Stimulated activated CD8-positive, alpha-beta memory T cell treated with anti-CD3 and anti-CD28 coated beads, Interleukin-12 subunit alpha, Interleukin-12 subunit beta, amount 100 ng/mL, for 4 hours (primary cell): Measurements from ENCODE around the gene RBMS2.

ENCODE experiments used
- DNase-seq: peaks from one replicate; pipeline ENCODE4 v3.0.0-alpha.2; 2020; ENCODE audit warnings: low read depth

RBMS2 gene

DNA sequence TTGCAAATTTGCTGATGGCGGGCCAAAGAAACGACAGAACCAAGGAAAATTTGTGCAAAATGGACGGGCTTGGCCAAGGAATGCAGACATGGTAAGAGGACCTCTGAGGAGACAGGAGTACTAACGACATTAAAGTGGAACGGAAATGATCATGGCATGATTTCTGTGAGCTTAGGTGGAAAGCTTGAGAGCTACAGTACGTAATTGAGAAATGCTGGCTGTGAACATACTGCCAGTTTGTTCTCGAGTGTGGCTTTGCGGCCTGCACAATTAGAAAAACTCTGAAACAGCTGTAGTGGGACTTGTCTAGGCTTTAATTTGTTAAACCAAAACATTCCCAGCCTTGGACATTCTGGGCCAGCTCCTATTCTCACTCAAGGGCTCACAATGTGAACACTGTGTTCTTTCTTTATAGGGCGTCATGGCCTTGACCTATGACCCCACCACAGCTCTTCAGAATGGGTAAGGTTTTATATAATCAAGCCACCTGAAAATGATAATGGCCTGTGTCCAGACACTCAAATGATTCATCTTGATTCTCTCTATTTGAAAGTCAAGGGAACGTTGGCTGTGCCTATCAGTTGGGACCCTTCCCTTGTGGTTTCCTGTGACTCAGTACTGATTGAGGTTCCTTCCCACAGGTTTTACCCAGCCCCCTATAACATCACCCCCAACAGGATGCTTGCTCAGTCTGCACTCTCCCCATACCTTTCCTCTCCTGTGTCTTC, 60.0 kb downstream of the RBMS2 start:
- peak; percentile 6 for DNase-seq

DNA sequence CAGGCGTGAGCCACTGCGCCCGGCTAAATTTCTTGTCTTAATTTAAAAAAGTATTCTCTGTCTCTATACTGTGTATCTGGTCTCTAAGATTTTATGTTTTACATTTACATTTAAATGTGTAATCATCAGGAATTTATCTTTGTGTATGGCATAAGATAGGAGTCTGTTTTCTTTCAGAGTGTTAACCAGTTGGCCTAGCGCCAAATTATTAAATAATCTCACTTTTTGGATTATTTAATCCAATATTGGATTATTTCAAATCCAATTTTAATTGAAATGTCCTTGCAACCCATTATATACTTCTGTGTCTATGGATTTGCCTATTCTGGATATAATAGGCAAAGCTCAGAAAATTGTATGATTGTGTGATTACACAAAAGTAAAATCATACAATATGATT, 63.5 kb downstream of the RBMS2 start:
- no peak for DNase-seq

DNA sequence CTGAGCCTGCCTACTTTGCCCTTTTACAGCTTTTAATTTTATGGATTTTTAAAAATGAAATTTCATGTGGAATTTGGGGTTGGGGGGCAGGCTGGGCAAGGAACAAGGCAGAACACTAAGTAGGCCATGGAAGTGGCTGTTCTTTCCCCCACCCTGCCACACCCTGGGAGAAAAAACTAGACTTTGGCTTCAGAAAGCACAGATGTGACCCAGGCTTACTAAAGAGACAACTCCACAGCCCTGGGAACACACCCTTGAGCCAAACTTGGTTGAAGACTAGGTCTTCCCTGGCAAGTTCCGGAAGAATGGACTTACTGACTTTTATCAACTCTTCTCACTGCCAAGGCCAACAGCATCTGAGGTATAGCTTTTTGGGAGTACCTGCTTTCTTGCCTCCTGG, 68.2 kb downstream of the RBMS2 start:
- DNase-seq = no peak

DNA sequence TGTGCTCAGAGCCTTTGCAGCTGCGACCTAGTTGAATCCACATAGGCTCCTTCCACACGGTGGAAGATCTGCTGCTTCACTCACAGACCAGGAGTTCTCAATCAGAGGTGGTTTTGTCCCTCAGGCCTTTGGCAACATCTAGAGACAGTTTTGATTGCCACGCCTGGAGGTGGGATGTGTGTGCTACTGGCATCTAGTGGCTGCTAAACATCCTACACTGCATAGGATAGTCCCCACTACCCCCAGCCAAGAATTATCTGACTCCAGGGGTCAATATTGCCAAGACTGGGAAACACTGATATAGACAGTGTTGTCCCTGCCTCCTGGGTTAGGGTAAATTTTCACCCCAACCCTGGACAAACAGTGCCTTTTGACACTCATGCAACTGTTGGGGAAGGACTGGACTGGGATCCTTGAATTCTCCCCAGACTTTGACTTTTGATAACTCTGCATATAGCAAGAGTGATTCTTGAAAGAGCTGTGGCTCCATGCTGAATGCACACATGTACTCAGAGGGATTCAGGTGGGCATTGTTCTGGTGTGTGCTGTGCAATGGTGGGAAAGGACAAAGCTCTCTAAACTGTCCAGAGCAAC, 68.7 kb downstream of the RBMS2 start:
- no peak for DNase-seq

DNA sequence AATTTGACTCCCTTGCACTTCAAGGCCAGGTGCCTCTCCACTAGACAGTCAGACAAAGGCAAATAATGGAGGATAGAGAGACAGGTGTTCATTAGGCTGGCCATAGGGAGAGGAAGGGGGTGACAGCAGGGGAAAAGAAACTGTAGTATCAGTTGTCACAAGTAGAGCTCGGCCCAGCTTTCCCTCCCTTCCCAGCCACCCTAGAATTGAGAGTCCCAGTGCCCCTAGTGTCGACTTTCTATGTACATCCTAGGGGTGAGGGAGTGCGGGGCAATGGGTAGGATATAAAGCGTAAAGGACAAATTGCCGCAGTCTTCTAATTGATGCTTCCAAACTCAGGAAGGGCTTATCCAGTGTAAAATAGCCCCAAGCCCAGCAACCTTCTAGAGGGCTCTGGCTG, 69.5 kb downstream of the RBMS2 start:
- no peak for DNase-seq

DNA sequence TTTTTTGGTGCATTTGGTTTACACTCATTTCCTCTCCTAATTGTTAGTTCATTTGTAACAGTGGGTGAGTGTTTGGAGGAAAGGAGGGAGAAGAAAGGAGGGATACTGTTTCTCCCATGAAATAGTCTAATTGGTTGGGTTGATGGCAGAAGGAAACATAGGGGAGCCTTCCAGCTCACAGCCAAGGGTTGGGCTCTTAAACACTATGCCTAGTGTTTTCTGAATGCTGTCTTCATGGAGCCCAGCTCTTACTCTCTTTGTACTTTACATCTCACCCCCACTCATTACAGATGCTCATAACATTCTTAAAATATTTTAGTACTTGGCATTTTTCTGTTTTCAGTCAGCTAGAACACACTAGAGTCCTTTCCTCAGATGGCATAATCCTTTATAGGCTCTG, 70.3 kb downstream of the RBMS2 start:
- no peak for DNase-seq

DNA sequence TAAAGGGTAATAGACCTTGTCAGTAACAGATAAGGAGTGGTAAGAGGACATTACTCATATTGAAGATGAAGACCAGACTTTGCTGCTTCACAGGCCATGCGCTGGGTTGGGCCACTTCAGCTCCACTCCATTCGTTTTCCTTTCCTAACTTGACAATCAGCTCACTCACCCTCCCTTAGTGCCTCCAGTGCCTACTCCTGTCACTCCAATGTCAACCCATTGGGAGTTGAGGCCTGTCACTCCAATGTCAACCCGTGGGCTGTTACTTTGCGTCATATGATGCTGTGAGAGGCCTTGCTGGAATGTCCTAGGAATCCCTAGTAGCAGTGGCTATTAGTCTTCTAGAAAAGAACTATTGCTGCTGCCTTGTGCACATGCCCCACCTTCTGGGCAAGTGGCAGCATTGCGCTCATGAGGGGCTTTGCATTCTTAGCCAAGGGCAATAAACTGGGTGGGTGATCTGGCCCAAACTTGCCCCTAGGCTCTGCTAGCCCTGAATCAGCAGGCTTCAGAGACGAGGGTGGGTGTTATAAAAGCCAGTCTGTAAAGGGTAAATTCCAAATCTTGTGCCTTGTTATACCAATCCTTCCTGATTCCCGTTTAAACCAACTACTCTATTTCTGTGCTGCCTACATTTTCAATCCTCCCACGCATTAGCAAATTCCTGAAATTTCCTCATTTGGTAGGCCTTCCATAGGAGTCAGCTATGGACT, 72.4 kb downstream of the RBMS2 start:
- peak; percentile 19 for DNase-seq

DNA sequence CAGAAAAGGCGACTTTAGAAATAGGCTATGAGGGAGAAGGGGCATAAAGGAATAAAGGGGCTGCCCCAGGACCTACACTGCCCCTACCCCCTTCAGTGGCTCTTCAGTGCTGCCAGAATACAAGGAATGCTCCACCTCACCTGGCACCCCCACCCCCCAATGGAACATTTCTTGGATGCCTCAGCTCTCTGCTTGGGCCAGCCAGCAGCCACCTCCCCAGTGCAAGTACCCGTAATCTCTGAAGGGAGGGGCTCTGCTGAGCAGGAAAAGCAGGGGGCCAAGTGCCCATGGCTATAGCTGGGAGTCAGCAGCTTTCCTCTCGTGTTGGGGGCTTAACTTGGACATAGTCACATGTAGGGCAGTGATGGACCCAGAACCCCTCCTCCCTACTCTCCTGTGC, 75.2 kb downstream of the RBMS2 start:
- no peak for DNase-seq

DNA sequence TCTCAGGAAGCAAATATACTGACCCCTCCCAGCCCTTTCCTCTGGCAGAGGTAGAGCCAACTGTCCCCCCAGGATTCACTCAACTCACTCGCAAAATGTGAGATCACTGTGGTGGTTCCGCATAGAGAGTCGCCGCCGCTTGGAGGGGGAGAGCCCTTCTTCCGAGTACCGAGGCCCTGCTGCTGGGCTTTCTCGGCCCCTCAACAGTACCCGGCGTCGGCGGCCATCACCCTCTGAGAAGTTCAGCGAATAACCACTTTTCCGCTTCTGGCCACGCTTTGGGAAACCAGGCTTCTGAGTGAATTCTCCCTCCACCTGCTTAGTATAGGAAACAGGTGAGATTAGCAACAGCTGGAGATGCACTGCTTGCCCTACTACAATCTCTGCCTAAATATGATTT, 77.4 kb downstream of the RBMS2 start:
- DNase-seq = no peak

DNA sequence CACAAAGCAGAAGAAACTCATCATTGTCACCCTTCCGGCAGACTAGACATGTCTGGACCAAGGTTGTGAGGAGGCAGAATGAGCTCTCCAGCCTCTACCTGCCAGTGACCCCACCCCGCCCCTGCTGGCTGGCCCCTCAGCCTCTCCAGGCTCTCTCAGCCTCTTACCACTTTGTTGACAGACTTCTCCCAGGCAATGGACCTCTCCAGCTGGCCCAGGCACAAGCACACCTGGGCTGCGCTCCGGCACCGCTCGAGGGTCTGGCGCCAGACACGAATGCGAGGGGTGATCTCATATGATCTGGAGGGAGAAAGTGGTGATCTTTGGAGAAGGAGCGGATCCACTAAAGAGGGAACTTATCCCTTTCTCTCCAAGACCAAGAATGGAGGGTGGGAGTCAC, 78.2 kb downstream of the RBMS2 start:
- no peak for DNase-seq

DNA sequence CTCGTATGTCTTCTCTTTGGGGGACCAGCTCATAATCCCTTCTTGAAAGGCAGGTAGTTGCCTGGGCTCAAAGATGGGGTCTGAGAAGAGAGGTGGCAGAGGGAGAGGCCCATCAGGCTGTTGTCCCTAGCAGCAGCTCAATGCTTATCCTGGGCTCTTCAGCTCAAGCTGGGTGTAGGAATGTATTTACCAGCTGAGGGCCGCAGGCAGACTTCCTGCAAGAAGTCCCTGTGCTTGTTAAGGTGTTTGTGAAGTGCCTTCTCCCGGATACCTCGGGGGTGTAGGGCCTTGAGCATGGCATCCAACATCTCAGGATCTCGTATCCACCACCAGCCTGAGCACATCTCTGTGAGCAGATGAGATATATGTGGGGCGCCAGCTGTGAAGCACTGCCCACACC, 79.1 kb downstream of the RBMS2 start:
- no peak for DNase-seq

DNA sequence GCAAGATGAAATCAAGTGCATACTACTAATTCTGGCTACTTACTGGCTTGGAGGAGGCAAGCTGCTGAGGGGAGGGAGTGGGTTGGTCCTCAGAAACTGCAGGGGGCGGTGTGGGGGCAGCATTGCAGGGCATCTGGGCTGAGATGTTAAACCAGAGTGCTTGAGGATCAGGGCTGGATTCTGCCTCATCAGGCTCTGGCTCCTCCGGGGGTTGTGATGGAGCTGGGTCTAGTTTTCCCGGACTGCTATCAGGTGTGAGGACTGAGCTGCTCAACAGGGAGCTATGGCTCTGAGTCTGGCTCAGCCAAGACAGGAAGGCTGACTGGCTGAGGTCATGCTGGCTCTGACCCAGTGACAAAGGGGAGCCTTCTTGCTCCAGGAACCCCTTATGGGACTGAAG, 79.9 kb downstream of the RBMS2 start:
- DNase-seq = no peak

DNA sequence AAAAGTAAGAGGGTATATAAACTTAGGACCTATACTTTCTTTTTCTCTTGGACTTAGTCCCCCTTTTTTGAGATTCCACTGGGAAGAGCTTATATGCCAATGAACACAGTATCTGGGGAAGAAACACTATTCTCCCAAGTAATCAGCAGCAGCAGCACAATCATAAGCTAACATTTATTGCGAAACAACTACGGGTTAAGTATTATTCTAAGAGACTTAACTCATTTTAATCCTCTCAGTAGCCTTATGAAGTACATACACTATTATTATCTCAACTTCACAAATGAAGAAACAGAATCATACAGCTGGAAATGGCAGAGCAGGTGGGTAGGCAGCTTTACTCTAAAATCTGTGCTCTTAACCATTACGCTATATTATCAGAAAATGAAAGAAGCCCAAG, 80.6 kb downstream of the RBMS2 start:
- no peak for DNase-seq

DNA sequence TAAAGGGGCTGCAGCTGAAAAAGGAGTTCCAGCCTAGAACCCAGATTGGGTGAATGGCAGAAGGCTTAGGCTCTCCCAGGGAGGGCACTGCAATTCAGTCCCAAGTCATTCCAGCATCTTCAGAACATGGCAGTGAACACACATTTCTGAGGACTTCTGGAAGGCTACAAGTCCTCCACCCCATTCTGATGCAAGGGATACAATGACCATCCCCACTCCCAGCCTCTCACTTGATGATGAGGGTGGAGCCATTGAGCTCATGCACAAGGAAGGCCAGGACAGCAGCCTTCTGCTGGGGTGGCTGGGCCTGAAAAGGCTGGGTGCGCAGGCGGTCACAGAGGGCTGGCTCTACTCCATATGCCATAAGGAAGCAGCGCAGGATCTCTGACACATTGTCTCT, 82.7 kb downstream of the RBMS2 start:
- DNase-seq = no peak

DNA sequence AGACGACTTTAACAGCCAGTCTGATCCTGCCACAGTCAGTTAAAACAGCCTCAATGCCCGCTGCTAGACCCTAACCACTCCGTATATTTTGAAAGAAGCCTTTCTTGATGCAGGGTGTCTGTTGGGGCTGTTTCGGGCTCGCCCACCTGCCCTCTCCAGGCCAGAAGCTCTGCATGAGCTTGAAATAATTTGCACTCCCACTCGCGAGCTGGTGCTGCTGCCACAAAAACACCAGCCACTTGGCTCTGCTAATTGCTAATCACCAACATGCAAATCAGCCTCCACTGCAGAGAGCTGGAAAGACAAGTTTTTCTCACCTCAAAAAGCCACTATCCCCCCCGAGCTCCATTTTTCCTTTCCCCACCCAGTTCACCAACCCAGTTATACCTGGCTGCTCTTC, 93.0 kb downstream of the RBMS2 start:
- DNase-seq = no peak

DNA sequence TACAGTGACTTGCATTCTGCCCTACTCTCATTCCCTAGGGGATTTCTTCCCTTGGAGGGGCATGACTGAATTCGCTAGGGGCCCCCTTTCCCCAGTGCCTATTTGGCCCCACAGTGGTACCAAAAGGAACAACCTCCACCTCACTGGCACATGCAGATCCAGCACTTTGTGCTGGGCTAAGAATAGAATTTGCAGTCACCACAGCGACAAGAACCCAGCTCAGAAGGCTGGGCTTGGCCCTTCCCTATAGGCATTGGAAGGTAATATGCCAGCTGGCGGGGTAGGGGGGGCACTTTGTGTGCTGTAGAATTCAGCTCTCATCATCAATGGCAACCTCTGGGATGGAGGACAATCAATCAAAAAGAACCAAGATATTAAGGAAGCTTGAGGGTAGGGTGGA, 94.6 kb downstream of the RBMS2 start:
- no peak for DNase-seq

DNA sequence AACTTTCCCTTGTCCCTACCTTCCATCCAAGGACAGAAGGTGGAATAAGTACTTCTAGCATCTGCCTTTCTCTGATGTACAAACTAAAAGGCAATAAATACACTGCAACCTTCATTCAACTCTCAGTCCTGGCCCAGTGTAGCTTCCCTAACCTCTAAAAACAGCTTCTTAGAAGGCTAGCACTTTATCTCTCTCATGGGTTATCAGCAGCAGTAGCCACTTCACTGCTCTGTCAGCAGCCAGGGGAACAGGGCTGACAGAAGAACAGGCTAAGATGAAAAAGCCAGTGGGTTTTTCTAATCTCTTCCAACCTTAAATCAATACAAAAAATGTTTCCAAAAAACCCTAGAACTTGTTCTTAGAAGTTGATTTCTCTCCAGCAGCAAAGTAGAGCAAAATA, 95.3 kb downstream of the RBMS2 start:
- DNase-seq = no peak

DNA sequence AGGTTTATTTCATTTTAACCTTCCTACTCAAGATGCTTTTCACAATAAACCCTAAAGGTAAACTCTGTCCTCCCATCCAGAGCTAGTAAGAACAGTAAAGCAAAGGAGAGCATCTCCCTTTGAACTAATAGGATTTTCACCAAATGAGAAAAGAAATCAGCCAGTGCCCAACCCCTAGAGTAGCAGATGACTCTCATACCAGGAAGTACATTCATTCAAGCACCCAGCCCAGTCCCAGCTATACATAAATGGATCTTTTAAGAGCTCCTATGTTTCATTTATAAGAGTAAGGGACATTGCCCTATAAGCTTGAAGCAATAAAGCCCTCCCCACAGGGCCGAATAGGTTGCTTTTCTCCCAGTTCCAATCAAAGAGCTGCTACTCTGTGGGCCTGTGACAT, 100.9 kb downstream of the RBMS2 start:
- DNase-seq = no peak

DNA sequence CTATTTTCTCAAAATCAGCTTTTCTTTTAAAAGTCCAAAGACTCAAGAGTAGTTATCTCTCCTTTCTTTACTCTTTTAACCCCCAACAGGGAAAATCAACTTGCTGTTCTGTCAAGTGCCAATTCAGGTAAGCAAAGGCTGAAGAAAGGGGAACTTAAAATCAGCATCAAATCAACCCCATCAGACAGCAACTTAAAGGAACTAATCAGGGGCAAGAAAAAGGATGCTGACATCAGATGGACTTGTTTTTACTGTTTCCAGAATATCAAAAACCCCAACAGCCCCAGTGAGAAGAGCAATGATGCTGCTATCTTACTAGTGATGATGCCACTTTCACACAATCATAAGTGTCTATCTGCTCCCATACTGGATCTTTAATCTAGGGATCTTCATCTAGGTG, 105.1 kb downstream of the RBMS2 start:
- DNase-seq = no peak

DNA sequence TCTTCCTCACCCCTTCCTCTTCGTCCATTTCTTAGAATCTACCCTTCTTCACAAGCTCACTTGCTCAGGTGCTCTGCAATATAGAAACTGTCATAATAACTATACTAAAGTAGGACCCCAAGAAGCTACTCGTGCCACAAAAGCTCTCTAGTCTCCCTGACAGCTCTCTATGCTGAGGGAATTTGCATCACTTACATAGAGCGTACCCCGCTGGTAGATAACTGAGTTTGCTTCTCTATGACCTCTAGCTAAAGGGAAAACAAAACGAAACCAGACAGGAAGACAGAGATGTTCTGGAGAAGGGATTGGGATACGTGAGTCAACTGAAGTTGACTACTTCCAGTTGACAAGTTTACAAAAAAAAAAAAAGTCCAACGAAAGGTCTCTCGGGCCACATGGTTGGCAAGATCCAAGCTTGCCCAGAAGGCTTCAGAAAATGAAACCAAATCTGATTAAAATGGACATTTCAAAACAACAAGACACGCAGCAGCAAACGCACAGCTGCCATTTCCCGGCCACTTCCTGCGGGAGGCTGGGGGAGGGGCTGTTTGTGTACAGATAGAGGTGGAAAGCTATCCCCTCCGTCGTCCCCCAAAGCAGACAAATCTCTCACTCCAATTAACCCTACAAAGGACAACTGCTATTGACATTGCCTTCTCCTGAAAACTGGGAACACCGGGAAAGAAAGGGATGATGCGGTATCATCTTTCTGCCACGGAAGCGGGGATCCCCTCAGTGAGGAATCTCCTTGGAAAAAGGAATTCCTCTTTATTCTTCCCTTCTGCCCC, 107.2 kb downstream of the RBMS2 start:
- no peak for DNase-seq

DNA sequence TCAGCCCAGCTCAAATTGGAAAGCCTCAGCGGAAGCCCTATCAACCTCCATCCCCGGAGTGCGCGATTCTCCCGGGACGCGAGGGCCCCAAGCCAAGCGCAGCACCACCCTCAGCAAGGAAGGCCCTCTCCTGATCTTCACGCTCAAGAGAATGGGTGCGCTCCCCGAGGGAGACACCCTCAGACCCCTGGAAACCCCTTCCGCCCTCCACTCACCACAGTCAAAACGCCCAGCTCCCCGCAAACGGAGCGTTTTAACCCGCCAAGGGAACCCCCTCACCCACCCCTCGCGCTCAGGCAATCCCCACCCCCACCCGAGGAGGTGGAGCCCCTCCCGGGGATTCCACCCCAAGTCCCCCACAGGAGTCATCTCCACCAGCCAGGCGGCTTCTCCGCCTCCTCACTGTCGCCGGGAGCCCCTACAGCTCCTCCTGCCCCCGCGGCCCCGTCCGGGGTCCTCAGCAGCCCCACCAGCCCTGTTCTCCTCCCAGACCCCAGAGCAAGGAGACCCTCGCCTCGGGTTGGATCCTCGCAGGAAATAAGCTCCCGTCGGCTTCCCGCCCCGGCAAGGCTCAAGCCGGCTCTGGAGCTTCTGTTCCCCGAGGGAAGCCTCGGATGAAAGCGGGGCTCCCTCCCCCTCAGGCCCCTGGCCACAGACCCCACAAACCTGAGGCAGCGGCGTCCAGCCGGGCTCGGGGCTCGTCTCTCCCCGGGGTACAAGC, 108.0 kb downstream of the RBMS2 start:
- peak; percentile 40 for DNase-seq

DNA sequence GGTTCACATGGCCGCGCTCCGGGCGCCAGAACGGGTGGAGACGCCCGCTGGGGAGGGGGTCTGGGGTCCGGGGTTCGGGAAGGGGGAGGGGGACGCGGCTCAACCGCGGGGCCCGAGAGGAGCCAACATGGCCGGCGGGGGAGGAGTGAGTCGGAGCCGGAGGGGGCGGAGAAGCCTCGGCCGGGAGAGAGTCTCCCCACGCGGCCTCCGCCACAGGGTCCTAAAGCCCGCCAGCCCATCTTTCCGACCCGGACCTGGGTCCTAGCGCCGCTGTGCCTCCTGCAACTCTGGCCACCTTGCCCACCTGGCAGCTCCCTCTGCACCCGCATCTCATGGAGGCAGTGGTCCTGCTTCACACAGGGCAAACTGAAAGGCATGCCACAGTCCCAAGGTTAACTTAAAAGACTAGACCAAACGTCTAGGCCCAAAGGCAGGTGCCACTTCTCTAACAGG, 108.6 kb downstream of the RBMS2 start, which contains the start of gene BAZ2A:
Gene BAZ2A (minus strand): TSS at position 147 of the 453 bp plus-strand sequence. CDS start 12,796 bp downstream, outside the sequence.
- peak; percentile 76 for DNase-seq
